Tibial nerve (tissue), 4 donors: ENCODE results near the gene CENPL. TPM values are rescaled to one million over a fixed set of nuclear protein-coding genes. Genes with fewer than 3 reads are reported as not detected.

ENCODE experiments used
- DNase-seq, 2 donors: peaks; one replicate each; pipeline ENCODE4 v3.0.0-alpha.2; 2019; ENCODE audit warnings: low spot score in 2 of 2
- H3K27ac ChIP-seq, 4 donors: fragments of 200-600 bp; sonication (generic) in 3 of 4; one replicate each; pipeline ENCODE4 v1.5.1; 2017 to 2019; ENCODE audit warnings: mild to moderate bottlenecking in 1 of 4
- H3K27me3 ChIP-seq, 2 donors: fragments of 200-600 bp; sonication (generic) in 1 of 2; one replicate each; pipeline versions ENCODE4 v1.5.1 to v1.6.0; 2017 to 2019
- H3K36me3 ChIP-seq, 3 donors: fragments of 200-600 bp; sonication (generic); one replicate each; pipeline ENCODE4 v1.5.1; 2018 to 2019
- H3K4me1 ChIP-seq, 4 donors: fragments of 200-600 bp; sonication (generic) in 3 of 4; one replicate each; pipeline ENCODE4 v1.5.1; 2017 to 2019
- H3K4me3 ChIP-seq, 4 donors: fragments of 200-600 bp; sonication (generic) in 3 of 4; one replicate each; pipeline ENCODE4 v1.5.1; 2017 to 2019; ENCODE audit warnings: mild to moderate bottlenecking in 1 of 4, moderate library complexity in 1 of 4
- H3K9me3 ChIP-seq, 4 donors: fragments of 200-600 bp; sonication (generic) in 3 of 4; one replicate each; pipeline ENCODE4 v1.5.1; 2017 to 2019
- EP300 ChIP-seq, 2 donors: sonication (generic); formaldehyde crosslinking; IDR thresholded peaks; one replicate each; pipeline ENCODE4 v1.6.1; 2017; ENCODE audit warnings: antibody characterized with exemption in 2 of 2, mild to moderate bottlenecking in 1 of 2
- POLR2A ChIP-seq, 2 donors: fragments of 450-650 bp; IDR thresholded peaks; one replicate each; pipeline ENCODE4 v1.6.1; 2017; ENCODE audit warnings: antibody characterized with exemption in 2 of 2, mild to moderate bottlenecking in 2 of 2, moderate library complexity in 2 of 2
- WGBS, 2 donors: methylation state at CpG; one replicate each; pipeline ENCODE4 v1.1.5; 2018; 5-methylcytosine and 5-hydroxymethylcytosine counted together
- total RNA-seq, 4 donors: library from RNA; depleted of rRNA; stranded (reverse); fragments of >200 nt; gene quantifications; one replicate each; pipeline ENCODE4 v1.1.0, GENCODE V29; 2016
- TF ChIP-seq, protein P1 (sequence below), 5 experiments: fragments of 200-600 bp in 3 of 5; fragments of 450-650 bp in 2 of 5; sonication (generic) in 3 of 5; IDR thresholded peaks; one replicate each; pipeline ENCODE4 v1.5.1; 2016 to 2019; ENCODE audit warnings: antibody characterized with exemption in 5 of 5, mild to moderate bottlenecking in 3 of 5, moderate library complexity in 2 of 5

Gene CENPL
- total RNA-seq, 4 donors from 2014 or later, result 4.2 to 8.1 (median 5.1) TPM

DNA sequence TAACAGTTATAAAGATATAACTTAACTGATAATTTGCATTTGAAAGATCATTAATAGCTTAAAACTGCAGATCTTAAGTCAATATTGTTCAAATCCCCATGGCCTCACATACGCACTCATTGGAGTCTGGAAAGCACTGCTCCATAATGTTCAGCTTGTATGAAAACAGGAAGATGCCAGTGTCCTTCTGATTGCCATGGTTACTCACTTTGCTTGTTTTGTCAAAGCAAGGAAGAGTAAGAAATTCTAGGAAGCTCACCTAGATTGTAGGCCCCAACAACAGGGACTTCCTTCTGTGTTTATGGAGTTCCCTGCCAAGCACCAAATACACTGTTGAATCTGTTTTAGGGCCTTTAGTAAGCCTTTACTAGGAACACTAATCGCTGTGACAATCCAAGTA is 32.2 kb upstream of the CENPL start:
- DNase-seq, result no peak
- TF ChIP-seq, protein P1, sequence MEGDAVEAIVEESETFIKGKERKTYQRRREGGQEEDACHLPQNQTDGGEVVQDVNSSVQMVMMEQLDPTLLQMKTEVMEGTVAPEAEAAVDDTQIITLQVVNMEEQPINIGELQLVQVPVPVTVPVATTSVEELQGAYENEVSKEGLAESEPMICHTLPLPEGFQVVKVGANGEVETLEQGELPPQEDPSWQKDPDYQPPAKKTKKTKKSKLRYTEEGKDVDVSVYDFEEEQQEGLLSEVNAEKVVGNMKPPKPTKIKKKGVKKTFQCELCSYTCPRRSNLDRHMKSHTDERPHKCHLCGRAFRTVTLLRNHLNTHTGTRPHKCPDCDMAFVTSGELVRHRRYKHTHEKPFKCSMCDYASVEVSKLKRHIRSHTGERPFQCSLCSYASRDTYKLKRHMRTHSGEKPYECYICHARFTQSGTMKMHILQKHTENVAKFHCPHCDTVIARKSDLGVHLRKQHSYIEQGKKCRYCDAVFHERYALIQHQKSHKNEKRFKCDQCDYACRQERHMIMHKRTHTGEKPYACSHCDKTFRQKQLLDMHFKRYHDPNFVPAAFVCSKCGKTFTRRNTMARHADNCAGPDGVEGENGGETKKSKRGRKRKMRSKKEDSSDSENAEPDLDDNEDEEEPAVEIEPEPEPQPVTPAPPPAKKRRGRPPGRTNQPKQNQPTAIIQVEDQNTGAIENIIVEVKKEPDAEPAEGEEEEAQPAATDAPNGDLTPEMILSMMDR (IDR thresholded peaks at IDR 0.05), result no peak
- TF ChIP-seq POLR2A (IDR thresholded peaks at IDR 0.05), result no peak
- no peak for TF ChIP-seq EP300 (IDR thresholded peaks at IDR 0.05)
- Histone ChIP-seq H3K27ac (no peak overlapping the region), H3K9me3 (no peaks in the 10 kb centered on the region), H3K36me3 (peaks cover 0 to 82% (median 8%) of the 10 kb centered on the region in 3 donors), H3K27me3 (no peaks in the 10 kb centered on the region), H3K4me3 (no peak overlapping the region), H3K4me1 (peaks cover 0 to 6% (median 0%) of the 10 kb centered on the region in 4 donors)
- 83% methylated on average over 2 of the region's 2 CpGs for WGBS, 2 donors

DNA sequence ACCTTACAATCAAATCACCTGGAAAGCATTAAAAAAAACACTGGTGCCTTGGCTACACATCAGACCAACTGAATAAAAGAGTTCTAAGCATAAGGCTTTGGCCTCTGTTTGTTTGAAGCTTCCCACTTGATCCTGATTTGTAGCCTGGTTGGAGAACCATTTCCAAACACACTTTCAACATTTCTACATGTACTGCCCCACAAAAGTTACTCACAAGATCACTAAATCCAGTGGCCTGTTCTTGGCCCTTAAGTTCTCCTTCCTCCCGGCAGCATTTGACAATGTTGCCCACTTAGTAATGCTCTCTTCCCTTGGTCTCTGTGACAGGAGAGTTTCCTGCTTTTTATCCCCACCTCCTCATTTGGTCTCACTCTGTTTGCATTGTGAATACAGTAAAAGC is 31.3 kb upstream of the CENPL start:
- no peak for DNase-seq
- no peak for TF ChIP-seq POLR2A (IDR thresholded peaks at IDR 0.05)
- TF ChIP-seq, protein P1 (IDR thresholded peaks at IDR 0.05), result no peak
- no peak for TF ChIP-seq EP300 (IDR thresholded peaks at IDR 0.05)
- Histone ChIP-seq H3K27me3 (no peaks in the 10 kb centered on the region), H3K27ac (no peak overlapping the region), H3K9me3 (no peaks in the 10 kb centered on the region), H3K4me3 (no peak overlapping the region), H3K36me3 (peaks cover 0 to 82% (median 8%) of the 10 kb centered on the region in 3 donors), H3K4me1 (peaks cover 0 to 6% (median 0%) of the 10 kb centered on the region in 4 donors)
- 65 to 78% methylated on average over 1 of the region's 1 CpG for WGBS, 2 donors

DNA sequence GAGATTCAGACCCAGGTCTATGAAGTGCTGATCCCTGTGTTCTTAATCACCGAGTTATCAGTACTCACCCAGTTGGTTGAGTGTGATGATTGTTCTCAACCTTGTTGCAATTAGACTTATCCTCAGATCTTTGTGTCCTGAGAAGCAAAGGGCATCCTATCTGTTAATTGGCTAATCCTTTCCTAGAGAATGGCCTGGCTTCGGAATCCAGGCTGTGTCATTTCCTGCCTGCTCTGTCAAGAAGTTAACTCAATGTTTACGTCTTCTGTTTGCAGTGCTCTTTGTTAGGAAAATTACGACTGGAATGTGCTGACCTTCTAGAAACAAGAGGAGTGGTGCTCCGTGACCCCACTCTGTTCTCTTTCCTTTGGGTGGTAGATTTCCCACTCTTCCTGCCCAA is 28.4 kb upstream of the CENPL start:
- Histone ChIP-seq H3K4me3 (no peak overlapping the region), H3K27me3 (no peaks in the 10 kb centered on the region), H3K4me1 (peaks cover 0 to 6% (median 0%) of the 10 kb centered on the region in 4 donors), H3K27ac (peak overlapping the region in 2 of 4 donors; percentile 9 to 38), H3K9me3 (no peaks in the 10 kb centered on the region), H3K36me3 (peaks cover 0 to 69% (median 0%) of the 10 kb centered on the region in 3 donors)
- WGBS, 2 donors, result 36 to 40% methylated on average over 5 of the region's 5 CpGs
- no peak for DNase-seq
- TF ChIP-seq, protein P1 (IDR thresholded peaks at IDR 0.05), result no peak
- TF ChIP-seq EP300 (IDR thresholded peaks at IDR 0.05), result peak in 1 of 2 donors; percentile 26

DNA sequence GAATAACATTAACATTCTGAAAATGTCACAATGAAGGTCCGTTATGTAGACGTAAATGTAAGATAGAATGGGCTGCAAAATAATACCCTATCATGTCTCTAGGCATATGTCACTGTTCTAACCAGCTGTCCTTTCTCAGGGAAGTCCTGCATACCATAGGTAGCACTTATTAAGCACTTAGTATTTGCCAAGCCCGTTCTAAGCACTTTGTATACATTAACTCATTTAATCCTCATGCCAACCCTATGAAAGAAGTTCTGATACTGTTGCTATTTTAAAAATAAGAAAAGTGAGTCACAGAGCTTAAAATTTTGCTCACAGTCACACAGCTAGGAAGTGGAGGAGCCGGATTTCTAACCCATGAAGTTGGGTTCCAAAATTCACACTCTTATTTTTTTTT is 27.4 kb upstream of the CENPL start:
- TF ChIP-seq, protein P1 (IDR thresholded peaks at IDR 0.05), result no peak
- no peak for TF ChIP-seq POLR2A (IDR thresholded peaks at IDR 0.05)
- TF ChIP-seq EP300 (IDR thresholded peaks at IDR 0.05), result no peak
- H3K27ac ChIP-seq, result no peak overlapping the region
- DNase-seq, result no peak
- H3K4me3 ChIP-seq, result no peak overlapping the region
- no peaks in the 10 kb centered on the region for H3K9me3 ChIP-seq
- H3K4me1 ChIP-seq, result peaks cover 0 to 6% (median 0%) of the 10 kb centered on the region in 4 donors
- 89 to 90% methylated on average over 4 of the region's 4 CpGs for WGBS, 2 donors
- no peaks in the 10 kb centered on the region for H3K27me3 ChIP-seq
- peaks cover 0 to 66% (median 0%) of the 10 kb centered on the region in 3 donors for H3K36me3 ChIP-seq

DNA sequence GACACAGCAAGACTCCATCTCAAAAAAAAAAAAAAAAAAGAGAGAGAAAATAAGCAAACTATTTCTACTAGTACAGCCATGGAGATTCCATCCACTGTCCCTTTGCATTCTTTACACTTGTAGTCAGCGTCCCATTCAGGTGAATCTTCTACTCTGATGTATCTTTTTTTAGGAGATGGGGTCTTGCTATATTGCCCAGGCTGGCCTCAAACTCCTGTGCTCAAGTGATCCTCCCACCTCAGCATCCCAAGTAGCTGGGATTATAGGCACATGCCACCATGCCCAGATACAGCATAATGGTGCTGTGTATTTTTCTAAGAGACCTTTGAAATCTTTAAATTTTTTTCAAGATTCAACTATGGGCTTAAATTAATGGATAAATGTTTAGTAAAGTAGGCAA is 8.1 kb upstream of the CENPL start:
- no peaks in the 10 kb centered on the region for H3K27me3 ChIP-seq
- DNase-seq, result no peak
- peaks cover 0 to 10% (median 0%) of the 10 kb centered on the region in 4 donors for H3K4me1 ChIP-seq
- no peak overlapping the region for H3K27ac ChIP-seq
- WGBS, 2 donors, result 91 to 100% methylated on average over 1 of the region's 1 CpG
- no peak for TF ChIP-seq POLR2A (IDR thresholded peaks at IDR 0.05)
- TF ChIP-seq, protein P1 (IDR thresholded peaks at IDR 0.05), result no peak
- TF ChIP-seq EP300 (IDR thresholded peaks at IDR 0.05), result no peak
- no peaks in the 10 kb centered on the region for H3K9me3 ChIP-seq
- H3K36me3 ChIP-seq, result peaks cover 0 to 79% (median 9%) of the 10 kb centered on the region in 3 donors
- H3K4me3 ChIP-seq, result no peak overlapping the region
